ENCODE measurements around the gene KCP. TPM values are rescaled to one million over a fixed set of nuclear protein-coding genes. Genes with fewer than 3 reads are reported as not detected.
A peak's percentile ranks its signal among the peaks of the same experiment; 100 is the strongest.

KCP gene
- total and polyA plus RNA-seq, 10 of the 15 experiments (the other 5 are each of a cell fraction or from before 2014, with no cell fraction given), result 0.05 to 7.8 (median 2.5) TPM

DNA sequence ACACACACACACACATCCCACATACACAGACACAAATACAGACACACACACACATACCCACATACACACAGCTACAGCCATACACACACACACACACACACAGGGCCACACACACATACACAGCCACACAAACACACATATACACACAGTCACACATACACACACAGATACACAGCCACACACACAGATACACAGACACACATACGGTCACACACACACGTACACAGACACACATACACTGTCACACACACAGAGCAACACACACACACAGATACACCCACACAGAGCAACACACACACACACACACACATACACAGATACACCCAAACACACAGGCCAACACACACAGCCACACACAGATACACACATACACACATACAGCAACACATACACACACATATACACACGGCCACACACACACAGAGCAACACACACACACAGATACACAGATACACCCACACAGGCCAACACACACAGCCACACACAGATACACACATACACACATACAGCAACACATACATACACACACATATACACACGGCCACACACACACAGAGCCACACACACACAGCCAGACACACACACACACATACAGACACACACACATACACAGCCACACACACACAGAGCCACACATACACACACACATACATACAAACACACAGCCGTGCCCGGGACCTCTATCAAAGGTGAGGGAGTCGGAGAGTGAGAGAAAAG lies 22.3 kb downstream of the KCP start:
- BruUV-seq (replicated peaks), result no TSS peak
- H4K20me1 ChIP-seq (ENCODE audit: control insufficient read depth, insufficient read depth), result no peaks in the 10 kb centered on the region
- TF ChIP-seq, protein P1, sequence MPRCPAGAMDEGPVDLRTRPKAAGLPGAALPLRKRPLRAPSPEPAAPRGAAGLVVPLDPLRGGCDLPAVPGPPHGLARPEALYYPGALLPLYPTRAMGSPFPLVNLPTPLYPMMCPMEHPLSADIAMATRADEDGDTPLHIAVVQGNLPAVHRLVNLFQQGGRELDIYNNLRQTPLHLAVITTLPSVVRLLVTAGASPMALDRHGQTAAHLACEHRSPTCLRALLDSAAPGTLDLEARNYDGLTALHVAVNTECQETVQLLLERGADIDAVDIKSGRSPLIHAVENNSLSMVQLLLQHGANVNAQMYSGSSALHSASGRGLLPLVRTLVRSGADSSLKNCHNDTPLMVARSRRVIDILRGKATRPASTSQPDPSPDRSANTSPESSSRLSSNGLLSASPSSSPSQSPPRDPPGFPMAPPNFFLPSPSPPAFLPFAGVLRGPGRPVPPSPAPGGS (IDR thresholded peaks at IDR 0.05; ENCODE audit: borderline replicate concordance, insufficient read depth, low read depth, low read length, poor library complexity, severe bottlenecking), result peak; percentile 1
- no peak for TF ChIP-seq ZNF384 (IDR thresholded peaks at IDR 0.05; ENCODE audit: borderline replicate concordance, low read depth, low read length)
- in situ Hi-C loops (cut with MboI) (no loop called here), intact Hi-C loops (cut with micrococcal nuclease; ENCODE audit: unreplicated experiment) (loop anchor here (10.0 kb wide), 1 partner anchor 433 kb away; the partner anchor contains the start of gene HILPDA)
- ChIA-PET POLR2A (no interaction called here), SMC1A (ENCODE audit: uncharacterized antibody, unreplicated experiment) (no interaction called here), RAD21 (ENCODE audit: unreplicated experiment) (no interaction called here), CTCF (no interaction called here)
- no peaks in the 10 kb centered on the region for H3K9me3 ChIP-seq (replicated peaks; ENCODE audit: control insufficient read depth, insufficient read depth, low read length)
- no peak overlapping the region for H3K27ac ChIP-seq (ENCODE audit: control insufficient read depth, insufficient read depth)
- H3K79me2 ChIP-seq (ENCODE audit: control insufficient read depth, insufficient read depth, low read length), result no peaks in the 10 kb centered on the region
- H3K9ac ChIP-seq (ENCODE audit: control insufficient read depth, insufficient read depth, low read length), result no peak overlapping the region
- DNase-seq (ENCODE audit: low read depth, low spot score), result no peak
- 83% methylated on average over 7 of the region's 7 CpGs for WGBS (ENCODE audit: insufficient coverage, insufficient replicate concordance, low lambda C conversion rate, missing lambda C conversion rate)
- peak; percentile 65 for FAIRE-seq
- H2AFZ ChIP-seq (ENCODE audit: control insufficient read depth, low read depth, low read length), result no peak overlapping the region
- H3K27me3 ChIP-seq (replicated peaks in 1 of 2; ENCODE audit: control insufficient read depth in 2 of 2, insufficient read depth in 2 of 2, low read length in 1 of 2), result peaks cover 0 to 1% of the 10 kb centered on the region in 2 experiments; a peak in 2 of 4 replicates
- ATAC-seq, result no peak
- H3K4me2 ChIP-seq (ENCODE audit: control insufficient read depth, insufficient read depth), result no peak overlapping the region
- H3K4me1 ChIP-seq (ENCODE audit: control insufficient read depth, insufficient read depth, low read length), result peaks cover 11% of the 10 kb centered on the region
- H3K36me3 ChIP-seq (ENCODE audit: control insufficient read depth in 2 of 2, insufficient read depth in 2 of 2, low read length in 1 of 2), result no peaks in the 10 kb centered on the region
- no peak overlapping the region for H3K4me3 ChIP-seq

Measured in GM12878 (cell line).